IgD-negative memory B cell (primary cell): ENCODE measurements around the gene ZSCAN16. TPM values are rescaled to one million over a fixed set of nuclear protein-coding genes. Genes with fewer than 3 reads are reported as not detected.
"Not testable (repeated sequence)": the region's sequence is repeated elsewhere in the genome, so short reads cannot be mapped to it uniquely, and the experiment has no call there.

Experiments
- H3K27ac Mint-ChIP-seq, 3 donors: one replicate each; pipeline ENCODE4 v1.8.0; 2020 to 2022; ENCODE audit warnings: mild to moderate bottlenecking in 3 of 3, mixed read lengths in 3 of 3, moderate library complexity in 1 of 3
- H3K27me3 Mint-ChIP-seq: one replicate; pipeline ENCODE4 v1.8.0; 2021; ENCODE audit warnings: mixed read lengths
- H3K36me3 Mint-ChIP-seq: one replicate; pipeline ENCODE4 v1.8.0; 2020; ENCODE audit warnings: mild to moderate bottlenecking, mixed read lengths
- H3K4me1 Mint-ChIP-seq, 3 donors: one replicate each; pipeline ENCODE4 v1.8.0; 2020 to 2022; ENCODE audit warnings: mixed read lengths in 3 of 3, mild to moderate bottlenecking in 1 of 3
- H3K4me3 Mint-ChIP-seq, 4 donors: one replicate each; pipeline ENCODE4 v1.8.0; 2020 to 2022; ENCODE audit warnings: mild to moderate bottlenecking in 4 of 4, mixed read lengths in 4 of 4, moderate library complexity in 3 of 4
- H3K9me3 Mint-ChIP-seq, 3 donors: one replicate each; pipeline ENCODE4 v1.8.0; 2020 to 2021; ENCODE audit warnings: mixed read lengths in 3 of 3, mild to moderate bottlenecking in 1 of 3
- polyA plus RNA-seq: library from polyadenylated mRNA; unstranded; fragments of 300-500 nt; fragmentation: Illumina TruSeq; gene quantifications from one replicate; pipeline ENCODE4 v1.2.3, GENCODE V29; 2021

The ZSCAN16 gene
- polyA plus RNA-seq, 1 donor from 2014 or later: 14.3 TPM

DNA sequence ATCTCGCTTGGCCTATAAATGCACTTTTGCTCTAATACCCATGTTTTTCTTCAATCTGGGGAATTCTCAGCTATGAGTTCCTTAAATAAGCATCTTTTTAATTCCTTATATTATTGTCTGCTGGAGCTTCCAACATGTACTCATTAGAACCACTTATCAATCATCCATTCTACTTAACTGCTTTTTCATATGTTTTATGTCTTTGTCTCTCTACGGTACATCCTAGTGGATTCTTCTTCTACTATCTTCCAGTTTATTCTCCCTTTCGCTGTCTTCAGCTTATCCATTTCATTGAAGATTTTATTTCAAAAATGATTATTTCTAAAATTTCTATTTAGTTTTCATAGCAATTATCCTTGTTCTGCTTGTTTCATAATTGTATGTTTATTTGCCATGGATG lies 12.4 kb upstream of the ZSCAN16 start:
- peaks cover 7% of the 10 kb centered on the region for H3K36me3 Mint-ChIP-seq
- no peak overlapping the region for H3K27ac Mint-ChIP-seq
- H3K27me3 Mint-ChIP-seq: no peaks in the 10 kb centered on the region
- no peaks in the 10 kb centered on the region for H3K4me1 Mint-ChIP-seq
- no peak overlapping the region for H3K4me3 Mint-ChIP-seq
- no peaks in the 10 kb centered on the region for H3K9me3 Mint-ChIP-seq

DNA sequence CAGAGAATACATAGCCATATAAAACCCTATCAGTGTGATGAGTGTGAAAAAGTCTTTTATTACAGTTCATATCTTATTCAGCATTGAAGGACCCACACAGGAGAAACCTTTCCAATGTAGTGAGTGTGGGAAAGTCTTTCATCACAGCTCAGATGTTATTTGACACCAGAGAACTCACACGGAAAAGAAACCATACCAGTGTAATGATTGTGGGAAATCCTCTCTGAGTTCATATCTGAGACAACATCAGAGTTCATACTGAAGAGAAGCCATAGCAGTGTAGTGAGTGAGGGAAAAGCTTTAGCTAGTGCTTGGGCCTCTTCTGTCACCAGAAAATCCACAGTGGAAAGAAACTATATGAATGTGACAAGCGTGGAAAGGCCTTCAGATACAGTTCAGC lies 8.6 kb upstream of the ZSCAN16 start:
- Mint-ChIP-seq H3K4me3 (no peak overlapping the region), H3K9me3 (no peaks in the 10 kb centered on the region), H3K27me3 (no peaks in the 10 kb centered on the region), H3K4me1 (no peaks in the 10 kb centered on the region), H3K27ac (no peak overlapping the region), H3K36me3 (peaks cover 9% of the 10 kb centered on the region)

DNA sequence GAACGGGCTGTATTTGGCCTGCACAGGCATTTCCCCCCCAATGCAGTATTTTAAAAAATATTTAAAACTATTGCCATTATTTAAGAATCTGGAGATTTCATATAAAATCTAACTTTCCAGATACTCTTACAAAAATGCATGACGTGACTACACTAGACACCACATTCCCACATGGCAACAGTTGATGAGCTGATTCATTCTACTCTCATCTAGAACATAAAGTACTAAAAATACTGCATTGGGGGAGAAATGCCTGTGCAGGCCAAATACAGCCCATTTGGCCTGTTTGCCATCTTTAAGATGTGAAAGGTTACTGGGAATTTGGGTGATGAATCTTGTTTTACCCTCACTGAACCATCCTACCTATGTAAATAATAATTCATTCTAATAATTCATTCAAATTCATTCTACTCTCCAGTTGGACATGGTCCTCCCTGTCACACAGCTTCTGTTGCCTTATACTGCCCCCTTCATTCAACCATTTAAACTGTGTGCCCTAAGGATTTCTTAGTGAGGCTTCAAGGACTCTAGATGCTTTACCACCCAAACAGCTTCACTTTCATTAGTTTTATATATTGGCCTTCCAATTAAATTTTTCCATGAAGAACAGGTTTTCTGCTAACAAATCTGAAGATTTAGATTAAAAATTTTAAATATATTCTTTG lies 6.9 kb upstream of the ZSCAN16 start:
- Mint-ChIP-seq H3K27ac (no peak overlapping the region), H3K4me3 (no peak overlapping the region)

DNA sequence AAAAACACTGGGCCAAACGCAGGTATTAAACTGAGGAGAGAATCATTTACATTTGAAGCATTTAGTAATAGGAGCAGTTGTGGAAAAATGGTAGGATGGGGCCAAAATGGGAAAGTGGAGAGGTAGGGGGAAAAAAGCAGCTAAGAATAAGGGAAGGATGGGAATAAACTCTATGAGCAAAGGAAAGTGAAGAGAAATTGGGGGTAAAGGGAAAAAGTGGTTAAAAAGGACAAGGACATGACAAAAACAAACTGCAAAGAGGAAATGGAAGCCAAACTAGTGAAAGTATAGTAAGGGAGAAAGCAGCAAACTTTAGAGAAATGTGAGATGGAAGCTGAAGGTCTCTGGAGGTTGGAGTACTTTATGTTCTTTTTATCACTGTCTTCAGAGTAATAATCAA lies 6.2 kb upstream of the ZSCAN16 start:
- Mint-ChIP-seq H3K27me3 (no peaks in the 10 kb centered on the region), H3K27ac (peak overlapping the region in 1 of 3 donors; percentile 11), H3K9me3 (no peaks in the 10 kb centered on the region), H3K4me1 (peaks cover 0 to under 1% (median under 1%) of the 10 kb centered on the region in 3 donors), H3K36me3 (peaks cover 10% of the 10 kb centered on the region), H3K4me3 (no peak overlapping the region)

More for the DNA sequence above, 6.9 kb upstream of the ZSCAN16 start:
- Mint-ChIP-seq H3K4me1 (no peaks in the 10 kb centered on the region), H3K36me3 (peaks cover 9% of the 10 kb centered on the region), H3K9me3 (no peaks in the 10 kb centered on the region), H3K27me3 (no peaks in the 10 kb centered on the region)

DNA sequence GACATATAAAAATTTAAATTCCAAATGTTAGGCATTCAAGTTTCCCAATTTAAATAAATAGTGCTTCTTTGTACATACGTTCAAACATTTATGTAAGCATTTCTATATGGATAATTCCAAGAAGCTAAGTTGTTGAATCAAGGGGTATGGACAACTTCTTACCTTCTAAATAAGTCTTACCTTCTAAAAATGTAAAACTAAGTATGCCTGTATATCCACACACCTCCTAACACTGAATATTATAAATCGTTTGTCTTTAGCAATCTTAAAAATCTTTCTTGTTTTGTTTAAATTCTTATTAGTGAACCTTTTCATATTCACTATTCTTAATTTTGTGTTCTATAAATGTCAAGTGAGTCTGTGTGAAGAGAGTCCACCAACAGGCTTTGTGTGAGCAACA lies 2.5 kb upstream of the ZSCAN16 start:
- Mint-ChIP-seq H3K4me3 (peak overlapping the region in 1 of 4 donors; percentile 36), H3K27me3 (no peaks in the 10 kb centered on the region), H3K4me1 (peaks cover 21 to 28% (median 21%) of the 10 kb centered on the region in 3 donors), H3K27ac (no peak overlapping the region), H3K9me3 (no peaks in the 10 kb centered on the region), H3K36me3 (peaks cover 9% of the 10 kb centered on the region)

DNA sequence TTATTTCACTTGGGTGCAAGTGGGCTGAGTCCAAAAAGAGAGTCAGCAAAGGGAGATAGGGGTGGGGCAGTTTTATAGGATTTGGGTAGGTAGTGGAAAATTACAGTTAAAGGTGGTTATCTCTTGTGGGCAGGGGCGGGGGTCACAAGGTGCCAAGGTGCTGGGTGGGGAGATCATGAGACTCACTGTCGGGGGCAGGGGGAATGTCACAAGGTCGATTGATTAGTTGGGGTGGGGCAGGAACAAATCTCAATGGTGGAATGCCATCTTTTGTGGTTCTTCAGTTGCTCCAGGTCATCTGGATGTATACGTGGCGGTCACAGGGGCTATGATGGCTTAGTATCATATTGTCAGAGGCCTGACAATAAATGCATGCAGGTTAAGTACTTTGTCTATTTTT lies 2.1 kb upstream of the ZSCAN16 start:
- not testable (repeated sequence) for H3K9me3 Mint-ChIP-seq, H3K27ac Mint-ChIP-seq, H3K27me3 Mint-ChIP-seq, H3K36me3 Mint-ChIP-seq
- H3K4me1 Mint-ChIP-seq: peaks cover 21 to 29% (median 24%) of the 10 kb centered on the region in 3 donors
- peak overlapping the region in 1 of 4 donors; percentile 36 for H3K4me3 Mint-ChIP-seq

DNA sequence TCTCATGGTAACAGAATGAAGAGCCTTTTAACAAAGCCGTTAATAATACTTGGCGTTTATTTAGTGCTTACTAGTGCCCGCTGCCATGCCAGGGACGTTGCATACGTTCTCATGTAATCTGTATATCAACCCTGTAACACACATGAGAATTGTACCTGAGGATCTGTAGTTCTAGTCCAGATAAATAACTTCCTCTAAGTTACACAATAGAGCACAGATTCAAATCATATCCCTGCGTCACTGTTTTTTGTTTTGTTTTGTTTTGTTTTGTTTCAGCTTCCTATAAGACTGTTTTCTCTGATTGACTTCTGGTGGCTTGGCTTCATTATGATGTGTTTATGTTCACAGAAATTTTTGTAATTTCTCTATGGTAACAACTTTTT lies 553 bp downstream of the ZSCAN16 start:
- Mint-ChIP-seq H3K4me1 (peaks cover 29 to 38% (median 35%) of the 10 kb centered on the region in 3 donors), H3K36me3 (peaks cover 9% of the 10 kb centered on the region)

DNA sequence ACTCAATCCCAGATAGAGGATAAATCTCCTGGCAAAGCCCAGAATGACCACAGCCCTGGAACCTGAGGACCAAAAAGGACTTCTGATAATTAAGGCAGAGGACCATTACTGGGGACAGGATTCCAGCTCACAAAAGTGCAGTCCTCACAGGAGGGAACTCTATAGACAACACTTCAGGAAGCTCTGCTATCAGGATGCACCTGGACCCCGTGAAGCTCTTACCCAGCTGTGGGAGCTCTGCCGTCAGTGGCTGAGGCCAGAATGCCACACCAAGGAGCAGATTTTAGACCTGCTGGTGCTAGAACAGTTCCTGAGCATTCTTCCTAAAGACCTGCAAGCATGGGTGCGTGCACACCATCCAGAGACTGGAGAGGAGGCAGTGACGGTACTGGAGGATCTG lies 992 bp downstream of the ZSCAN16 start:
- peak overlapping the region; percentile 94 to 98 (median 96) for H3K4me3 Mint-ChIP-seq
- peaks cover 9% of the 10 kb centered on the region for H3K36me3 Mint-ChIP-seq
- H3K9me3 Mint-ChIP-seq: no peaks in the 10 kb centered on the region
- H3K4me1 Mint-ChIP-seq: peaks cover 29 to 38% (median 35%) of the 10 kb centered on the region in 3 donors
- peak overlapping the region; percentile 93 to 98 (median 98) for H3K27ac Mint-ChIP-seq
- H3K27me3 Mint-ChIP-seq: no peaks in the 10 kb centered on the region

More for the DNA sequence above, 553 bp downstream of the ZSCAN16 start:
- Mint-ChIP-seq H3K27ac (peak overlapping the region; percentile 93 to 98 (median 98)), H3K27me3 (no peaks in the 10 kb centered on the region), H3K9me3 (no peaks in the 10 kb centered on the region), H3K4me3 (peak overlapping the region; percentile 94 to 98 (median 96))

DNA sequence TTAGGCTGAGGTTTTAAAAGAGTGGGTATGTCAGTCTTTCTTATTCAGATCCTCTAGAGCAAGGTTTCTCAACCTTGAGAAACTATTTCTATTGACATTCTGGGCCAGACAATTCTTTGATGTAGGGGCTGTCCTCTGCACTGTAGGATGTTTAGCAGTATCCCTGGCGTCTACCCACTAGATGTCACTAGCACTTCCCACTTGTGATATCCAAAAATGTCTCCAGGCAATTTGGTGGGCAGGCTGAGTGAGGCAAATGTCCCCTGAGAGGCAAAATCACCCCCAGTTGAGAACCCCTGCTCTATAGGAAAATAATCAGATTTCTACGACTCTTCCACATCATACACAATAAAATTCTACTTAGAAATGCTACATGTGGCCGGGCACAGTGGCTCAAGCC lies 9.6 kb downstream of the ZSCAN16 start:
- Mint-ChIP-seq H3K36me3 (peaks cover 3% of the 10 kb centered on the region), H3K9me3 (no peaks in the 10 kb centered on the region), H3K4me3 (peak overlapping the region in 1 of 4 donors; percentile 59), H3K4me1 (peaks cover 33 to 40% (median 35%) of the 10 kb centered on the region in 3 donors), H3K27ac (peak overlapping the region in 2 of 3 donors; percentile 1 to 14), H3K27me3 (no peaks in the 10 kb centered on the region)

DNA sequence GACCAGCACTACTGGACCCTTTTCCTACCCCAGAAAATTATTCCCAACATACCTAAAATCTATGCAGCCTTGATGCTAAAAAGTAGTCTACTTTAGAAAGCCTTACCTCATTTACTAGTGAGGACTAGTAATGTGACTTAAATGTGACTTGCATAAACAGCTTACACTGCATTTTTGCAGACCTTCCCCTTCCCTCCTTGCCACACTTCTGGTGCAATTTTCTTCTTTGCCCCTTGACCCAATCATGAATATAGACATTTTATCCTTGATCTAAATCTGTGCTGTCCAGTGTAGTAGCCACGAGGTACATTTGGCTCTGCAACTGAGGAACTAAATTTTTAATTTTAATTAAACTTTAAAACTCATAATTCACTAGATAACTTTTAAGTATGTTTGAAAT lies 10.3 kb downstream of the ZSCAN16 start:
- no peak overlapping the region for H3K4me3 Mint-ChIP-seq
- H3K27me3 Mint-ChIP-seq: no peaks in the 10 kb centered on the region
- no peaks in the 10 kb centered on the region for H3K36me3 Mint-ChIP-seq
- no peaks in the 10 kb centered on the region for H3K9me3 Mint-ChIP-seq
- H3K27ac Mint-ChIP-seq: no peak overlapping the region
- peaks cover 29 to 36% (median 34%) of the 10 kb centered on the region in 3 donors for H3K4me1 Mint-ChIP-seq

DNA sequence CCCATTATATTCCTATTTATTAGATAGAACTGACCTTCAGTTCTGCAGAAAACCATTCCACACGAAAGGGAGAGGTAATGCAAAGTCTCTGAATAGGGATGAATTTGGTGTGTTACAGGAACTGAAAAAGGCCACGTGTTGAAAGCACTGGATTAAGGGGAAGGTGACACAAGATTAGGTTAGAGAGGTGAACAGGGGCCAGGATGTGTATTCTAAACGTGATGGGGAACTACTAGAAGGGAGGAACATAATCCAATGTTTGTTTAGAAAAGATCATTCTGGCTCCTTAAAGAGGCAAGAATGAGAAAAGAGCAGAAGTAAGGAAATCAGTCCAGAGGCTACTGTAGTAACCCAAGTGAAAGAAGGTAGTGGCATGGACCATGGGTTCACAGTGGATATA lies 11.0 kb downstream of the ZSCAN16 start:
- Mint-ChIP-seq H3K36me3 (no peaks in the 10 kb centered on the region), H3K4me1 (peaks cover 32 to 39% (median 38%) of the 10 kb centered on the region in 3 donors)

DNA sequence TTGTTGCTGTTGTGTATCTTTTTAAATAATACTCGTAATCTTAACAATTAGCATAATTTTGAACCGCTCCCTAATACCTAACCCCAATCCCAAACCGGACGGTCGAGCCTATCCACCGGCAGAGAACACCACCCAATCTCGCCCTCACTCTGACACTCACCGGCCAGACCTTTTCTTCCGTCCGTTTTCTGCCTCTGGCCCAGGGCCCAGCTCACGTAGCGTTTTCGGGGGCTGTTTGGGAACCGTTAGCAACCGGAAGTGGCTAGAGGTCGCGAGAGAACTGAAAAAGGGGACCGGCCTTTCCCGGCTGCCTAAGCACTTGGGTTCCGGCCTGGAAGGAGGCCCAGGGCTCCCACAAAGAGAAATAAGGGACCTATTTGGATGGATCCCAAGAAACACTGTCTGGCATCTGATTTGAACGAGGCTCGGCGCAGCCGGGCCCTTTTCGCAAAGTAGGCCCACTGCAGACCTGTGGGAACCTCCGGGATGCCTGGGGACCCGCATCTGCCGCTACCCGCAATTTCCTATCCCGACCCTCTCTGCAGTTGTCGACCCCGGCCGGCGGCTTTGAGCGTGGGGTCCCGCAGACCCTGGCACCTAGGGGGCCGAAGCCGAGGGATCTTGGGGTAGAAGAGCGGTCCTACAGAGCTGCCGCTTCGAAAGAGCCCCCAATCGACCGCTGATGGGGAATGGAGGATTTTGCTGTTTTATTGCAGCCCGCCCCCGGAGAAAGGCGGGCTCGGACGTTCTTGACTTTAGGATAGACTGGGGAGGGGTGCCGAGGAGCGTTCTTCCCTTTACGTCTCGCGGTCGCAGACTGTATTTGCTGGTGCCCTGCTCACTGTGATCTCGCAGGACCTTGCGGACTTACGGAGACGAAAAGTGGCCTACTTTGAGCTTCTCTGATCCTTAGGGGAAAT lies 12.4 kb downstream of the ZSCAN16 start:
- H3K27ac Mint-ChIP-seq: peak overlapping the region; percentile 91 to 100 (median 95)
- no peaks in the 10 kb centered on the region for H3K27me3 Mint-ChIP-seq
- H3K4me1 Mint-ChIP-seq: peaks cover 41 to 49% (median 46%) of the 10 kb centered on the region in 3 donors
- H3K36me3 Mint-ChIP-seq: no peaks in the 10 kb centered on the region
- H3K4me3 Mint-ChIP-seq: peak overlapping the region; percentile 86 to 99 (median 97)
- no peaks in the 10 kb centered on the region for H3K9me3 Mint-ChIP-seq

More for the DNA sequence above, 11.0 kb downstream of the ZSCAN16 start:
- Mint-ChIP-seq H3K4me3 (peak overlapping the region; percentile 86 to 99 (median 97)), H3K9me3 (no peaks in the 10 kb centered on the region), H3K27me3 (no peaks in the 10 kb centered on the region), H3K27ac (peak overlapping the region; percentile 91 to 100 (median 95))

DNA sequence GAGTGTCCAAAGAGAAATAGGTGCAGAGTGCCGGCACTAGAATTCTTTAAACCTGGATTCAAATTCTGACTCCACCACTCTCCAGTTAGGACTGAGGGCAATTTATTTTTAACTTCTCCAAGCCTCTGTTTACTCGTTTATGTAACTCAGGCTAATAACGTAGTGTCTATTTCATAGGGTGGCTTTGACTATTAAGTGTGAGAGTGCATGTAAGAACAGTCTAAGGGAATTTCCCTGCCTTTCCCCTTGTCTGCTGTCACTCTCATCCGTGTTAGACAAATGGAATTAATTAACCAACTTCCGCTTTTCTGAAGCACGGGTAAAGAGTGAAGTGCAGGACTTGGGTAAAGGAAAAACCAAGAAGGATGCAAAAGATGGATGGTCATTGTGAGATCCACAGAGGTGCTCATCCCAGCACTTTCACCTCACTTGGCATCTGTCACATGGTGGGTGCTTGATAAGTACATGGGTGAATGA lies 13.1 kb downstream of the ZSCAN16 start:
- peak overlapping the region; percentile 91 to 100 (median 95) for H3K27ac Mint-ChIP-seq
- H3K9me3 Mint-ChIP-seq: no peaks in the 10 kb centered on the region
- H3K27me3 Mint-ChIP-seq: no peaks in the 10 kb centered on the region
- peak overlapping the region; percentile 86 to 99 (median 97) for H3K4me3 Mint-ChIP-seq
- no peaks in the 10 kb centered on the region for H3K36me3 Mint-ChIP-seq
- peaks cover 46 to 50% (median 49%) of the 10 kb centered on the region in 3 donors for H3K4me1 Mint-ChIP-seq

DNA sequence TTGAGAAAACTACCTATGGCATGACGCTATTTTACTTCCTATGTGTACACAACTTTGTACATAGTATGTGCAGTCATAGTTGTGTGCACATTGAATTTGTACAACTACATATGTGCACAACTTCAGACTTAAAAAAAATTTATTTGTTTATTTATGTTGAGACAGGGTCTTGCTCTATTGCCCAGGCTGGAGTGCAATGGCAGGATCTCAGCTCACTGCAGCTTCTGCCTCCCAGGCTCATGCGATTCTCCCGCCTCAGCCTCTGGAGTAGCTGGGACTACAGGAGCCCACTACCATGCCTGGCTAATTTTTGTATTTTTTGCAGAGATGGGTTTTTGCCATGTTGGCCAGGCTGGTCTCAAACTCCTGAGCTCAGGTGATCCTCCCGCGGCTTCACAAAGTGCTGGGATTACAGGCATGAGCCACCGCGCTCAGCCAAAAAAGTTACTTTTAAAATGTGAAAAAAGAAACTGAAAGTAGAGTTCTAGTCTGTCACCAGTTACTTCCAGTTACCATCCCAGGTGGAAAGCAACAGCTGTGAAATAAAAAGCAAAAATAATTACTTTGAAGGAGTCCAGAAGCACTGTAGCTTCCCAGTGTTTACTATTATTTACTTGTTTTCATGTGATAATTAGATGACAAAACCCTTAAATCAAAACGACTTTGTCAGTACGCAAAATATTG lies 15.6 kb downstream of the ZSCAN16 start:
- peaks cover 48 to 60% (median 52%) of the 10 kb centered on the region in 3 donors for H3K4me1 Mint-ChIP-seq
- peak overlapping the region; percentile 67 to 95 (median 90) for H3K4me3 Mint-ChIP-seq
- H3K9me3 Mint-ChIP-seq: no peaks in the 10 kb centered on the region
- H3K27me3 Mint-ChIP-seq: no peaks in the 10 kb centered on the region
- peaks cover 3% of the 10 kb centered on the region for H3K36me3 Mint-ChIP-seq
- peak overlapping the region; percentile 32 to 93 (median 59) for H3K27ac Mint-ChIP-seq
